Measurements from ENCODE around the gene CECR2. TPM values are rescaled to one million over a fixed set of nuclear protein-coding genes. Genes with fewer than 3 reads are reported as not detected.

Gene CECR2
- total and polyA plus RNA-seq, 2 experiments from 2014 or later, result 4.6 to 32.3 TPM

- Histone ChIP-seq H3K4me3 (no peak overlapping the region), H3K9me3 (ENCODE audit: low read depth) (no peaks in the 10 kb centered on the region), H3K27me3 (no peaks in the 10 kb centered on the region), H3K4me1 (ENCODE audit: low read depth) (no peaks in the 10 kb centered on the region), H3K36me3 (peaks cover 30% of the 10 kb centered on the region), H3K27ac (no peak overlapping the region)
- TF ChIP-seq, protein P1, sequence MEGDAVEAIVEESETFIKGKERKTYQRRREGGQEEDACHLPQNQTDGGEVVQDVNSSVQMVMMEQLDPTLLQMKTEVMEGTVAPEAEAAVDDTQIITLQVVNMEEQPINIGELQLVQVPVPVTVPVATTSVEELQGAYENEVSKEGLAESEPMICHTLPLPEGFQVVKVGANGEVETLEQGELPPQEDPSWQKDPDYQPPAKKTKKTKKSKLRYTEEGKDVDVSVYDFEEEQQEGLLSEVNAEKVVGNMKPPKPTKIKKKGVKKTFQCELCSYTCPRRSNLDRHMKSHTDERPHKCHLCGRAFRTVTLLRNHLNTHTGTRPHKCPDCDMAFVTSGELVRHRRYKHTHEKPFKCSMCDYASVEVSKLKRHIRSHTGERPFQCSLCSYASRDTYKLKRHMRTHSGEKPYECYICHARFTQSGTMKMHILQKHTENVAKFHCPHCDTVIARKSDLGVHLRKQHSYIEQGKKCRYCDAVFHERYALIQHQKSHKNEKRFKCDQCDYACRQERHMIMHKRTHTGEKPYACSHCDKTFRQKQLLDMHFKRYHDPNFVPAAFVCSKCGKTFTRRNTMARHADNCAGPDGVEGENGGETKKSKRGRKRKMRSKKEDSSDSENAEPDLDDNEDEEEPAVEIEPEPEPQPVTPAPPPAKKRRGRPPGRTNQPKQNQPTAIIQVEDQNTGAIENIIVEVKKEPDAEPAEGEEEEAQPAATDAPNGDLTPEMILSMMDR (IDR thresholded peaks at IDR 0.05; ENCODE audit: low read depth, low read length), result no peak
- DNase-seq (ENCODE audit: low read depth in 1 of 2, low spot score in 1 of 2), result no peak
Measured at GRCh38 chr22:17592201-17592600, 222.9 kb downstream of the CECR2 start.

- no peaks in the 10 kb centered on the region for H3K4me1 ChIP-seq (ENCODE audit: low read depth)
- H3K9me3 ChIP-seq (ENCODE audit: low read depth), result no peaks in the 10 kb centered on the region
- H3K4me3 ChIP-seq, result no peak overlapping the region
- DNase-seq (ENCODE audit: low read depth in 1 of 2, low spot score in 1 of 2), result no peak
- TF ChIP-seq, protein P1 (IDR thresholded peaks at IDR 0.05; ENCODE audit: low read depth, low read length), result no peak
- peaks cover 59% of the 10 kb centered on the region for H3K36me3 ChIP-seq
- H3K27ac ChIP-seq, result no peak overlapping the region
- H3K27me3 ChIP-seq, result no peaks in the 10 kb centered on the region
Measured at GRCh38 chr22:17596226-17596625, 227.0 kb downstream of the CECR2 start.

DNA sequence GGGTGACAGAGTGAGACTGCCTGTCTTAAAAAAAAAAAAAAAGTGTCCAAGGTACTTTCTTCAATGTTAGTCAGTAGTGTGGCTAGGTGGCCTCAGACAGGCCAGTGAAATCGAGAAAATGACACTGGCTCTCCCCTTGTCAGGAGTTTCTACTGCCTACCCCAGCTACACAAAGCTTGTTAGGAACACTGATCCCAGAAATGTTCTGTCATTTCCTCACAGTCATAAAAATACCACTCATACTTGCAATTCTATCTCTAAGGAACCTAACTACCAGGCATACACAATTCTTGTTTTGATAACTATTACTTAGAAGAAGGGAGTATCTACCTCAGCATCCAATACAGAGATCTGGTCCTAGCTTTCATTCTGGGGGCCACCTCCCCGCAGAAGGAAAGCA, 228.0 kb downstream of the CECR2 start:
- DNase-seq (ENCODE audit: low read depth in 1 of 2, low spot score in 1 of 2), result no peak
- TF ChIP-seq, protein P1 (IDR thresholded peaks at IDR 0.05; ENCODE audit: low read depth, low read length), result no peak
- Histone ChIP-seq H3K4me1 (ENCODE audit: low read depth) (no peaks in the 10 kb centered on the region), H3K36me3 (peaks cover 51% of the 10 kb centered on the region), H3K27me3 (no peaks in the 10 kb centered on the region), H3K9me3 (ENCODE audit: low read depth) (no peaks in the 10 kb centered on the region), H3K4me3 (no peak overlapping the region), H3K27ac (no peak overlapping the region)

GRCh38 chr22:17598318-17598717, 229.1 kb downstream of the CECR2 start:
- H3K4me3 ChIP-seq, result no peak overlapping the region
- no peaks in the 10 kb centered on the region for H3K9me3 ChIP-seq (ENCODE audit: low read depth)
- no peaks in the 10 kb centered on the region for H3K27me3 ChIP-seq
- TF ChIP-seq, protein P1 (IDR thresholded peaks at IDR 0.05; ENCODE audit: low read depth, low read length), result no peak
- H3K36me3 ChIP-seq, result peaks cover 46% of the 10 kb centered on the region
- H3K4me1 ChIP-seq (ENCODE audit: low read depth), result no peaks in the 10 kb centered on the region
- no peak for DNase-seq (ENCODE audit: low read depth in 1 of 2, low spot score in 1 of 2)
- H3K27ac ChIP-seq, result no peak overlapping the region

DNA sequence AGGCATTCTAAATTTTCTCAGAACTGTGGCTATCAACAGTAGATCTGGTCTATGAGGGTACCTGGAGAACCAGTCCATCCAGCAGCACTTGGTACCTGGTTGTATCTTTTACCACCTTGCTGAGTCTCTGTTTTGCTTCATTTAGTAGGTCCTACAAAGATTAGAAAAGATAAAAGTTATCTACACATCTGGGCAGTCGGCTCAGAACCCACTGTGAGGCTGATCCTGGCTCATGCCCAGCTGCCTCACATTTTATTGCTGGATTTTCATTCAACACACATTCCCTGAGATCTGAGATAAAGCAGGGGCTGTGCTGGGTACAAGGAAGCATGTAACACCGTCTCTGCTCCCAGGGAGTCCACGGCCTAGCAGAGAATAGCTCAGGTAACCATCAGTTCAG, 231.8 kb downstream of the CECR2 start:
- no peaks in the 10 kb centered on the region for H3K9me3 ChIP-seq (ENCODE audit: low read depth)
- H3K36me3 ChIP-seq, result peaks cover 35% of the 10 kb centered on the region
- H3K4me1 ChIP-seq (ENCODE audit: low read depth), result no peaks in the 10 kb centered on the region
- no peaks in the 10 kb centered on the region for H3K27me3 ChIP-seq
- peak overlapping the region; percentile 19 for H3K27ac ChIP-seq
- DNase-seq (ENCODE audit: low read depth in 1 of 2, low spot score in 1 of 2), result no peak
- H3K4me3 ChIP-seq, result no peak overlapping the region
- TF ChIP-seq, protein P1 (IDR thresholded peaks at IDR 0.05; ENCODE audit: low read depth, low read length), result no peak

GRCh38 chr22:17603668-17604067, 234.4 kb downstream of the CECR2 start:
- H3K4me3 ChIP-seq, result no peak overlapping the region
- no peak for DNase-seq (ENCODE audit: low read depth in 1 of 2, low spot score in 1 of 2)
- H3K36me3 ChIP-seq, result peaks cover 26% of the 10 kb centered on the region
- H3K27me3 ChIP-seq, result no peaks in the 10 kb centered on the region
- H3K4me1 ChIP-seq (ENCODE audit: low read depth), result no peaks in the 10 kb centered on the region
- H3K9me3 ChIP-seq (ENCODE audit: low read depth), result no peaks in the 10 kb centered on the region
- TF ChIP-seq, protein P1 (IDR thresholded peaks at IDR 0.05; ENCODE audit: low read depth, low read length), result no peak
- no peak overlapping the region for H3K27ac ChIP-seq

All from cardiac muscle cell (in vitro differentiated cells and primary cell).